CD14-positive monocyte (primary cell): Measurements from ENCODE around the gene BRMS1. TPM values are rescaled to one million over a fixed set of nuclear protein-coding genes. Genes with fewer than 3 reads are reported as not detected.

Experiments
- DNase-seq, 3 donors: peaks; one replicate each; pipeline ENCODE4 v3.0.0-alpha.2; 2011 to 2022
- H2AFZ ChIP-seq: 2 replicates; pipeline ENCODE4 v1.6.0; 2012; ENCODE audit warnings: mild to moderate bottlenecking, low read depth, low read length, inconsistent platforms; ENCODE audit not compliant: insufficient read depth, poor library complexity, severe bottlenecking
- H3K27ac ChIP-seq, 2 donors: 1 replicate in 1 of 2; 2 replicates in 1 of 2; pipeline ENCODE4 v1.5.1; 2012 to 2013; ENCODE audit warnings: low read length in 2 of 2, control low read depth in 1 of 2, inconsistent platforms in 1 of 2, low read depth in 1 of 2, mild to moderate bottlenecking in 1 of 2
- H3K27me3 ChIP-seq, 2 donors: one replicate each; pipeline versions ENCODE4 v1.6.0 to v1.6.1; 2011 to 2013; ENCODE audit warnings: low read length in 2 of 2; ENCODE audit not compliant: control insufficient read depth in 2 of 2, insufficient read depth in 2 of 2
- H3K36me3 ChIP-seq, 2 donors: replicated peaks in 1 of 2; 1 replicate in 1 of 2; 2 replicates in 1 of 2; pipeline versions ENCODE4 v1.5.1 to v1.6.1; 2012 to 2013; ENCODE audit warnings: low read length in 2 of 2, control low read depth in 1 of 2, inconsistent platforms in 1 of 2, mild to moderate bottlenecking in 1 of 2; ENCODE audit not compliant: insufficient read depth in 2 of 2, control insufficient read depth in 1 of 2
- H3K4me1 ChIP-seq, 2 donors: 1 replicate in 1 of 2; 2 replicates in 1 of 2; pipeline versions ENCODE4 v1.5.1 to v1.6.1; 2012 to 2013; ENCODE audit warnings: low read length in 2 of 2, control low read depth in 1 of 2, inconsistent platforms in 1 of 2, mild to moderate bottlenecking in 1 of 2, moderate library complexity in 1 of 2; ENCODE audit not compliant: insufficient read depth in 2 of 2, control insufficient read depth in 1 of 2
- H3K4me2 ChIP-seq: replicated peaks from 2 replicates; pipeline ENCODE3; 2012; ENCODE audit warnings: low read length, moderate library complexity, mild to moderate bottlenecking; ENCODE audit not compliant: poor library complexity, severe bottlenecking; ENCODE audit errors: extremely low read depth
- H3K4me3 ChIP-seq, 3 experiments: fragments of 200-600 bp in 1 of 3; sonication (generic) in 1 of 3; replicated peaks in 1 of 3; 1 replicate in 2 of 3; 2 replicates in 1 of 3; pipeline ENCODE4 v1.5.1; 2011 to 2013; ENCODE audit warnings: low read length in 3 of 3, mild to moderate bottlenecking in 3 of 3, control low read depth in 2 of 3, low read depth in 2 of 3, inconsistent platforms in 1 of 3, moderate library complexity in 1 of 3
- H3K79me2 ChIP-seq: 2 replicates; pipeline ENCODE4 v1.6.0; 2012; ENCODE audit warnings: mild to moderate bottlenecking, control low read depth, inconsistent platforms, low read length, moderate library complexity; ENCODE audit not compliant: insufficient read depth
- H3K9ac ChIP-seq: 2 replicates; pipeline ENCODE4 v1.6.0; 2017; ENCODE audit warnings: low read length, mild to moderate bottlenecking; ENCODE audit not compliant: insufficient read depth, poor library complexity, severe bottlenecking
- H3K9me3 ChIP-seq, 2 donors: replicated peaks in 1 of 2; 1 replicate in 1 of 2; 2 replicates in 1 of 2; pipeline versions ENCODE4 v1.5.1 to v1.6.1; 2012 to 2013; ENCODE audit warnings: low read length in 2 of 2, control low read depth in 1 of 2; ENCODE audit not compliant: control insufficient read depth in 1 of 2, insufficient read depth in 1 of 2
- H4K20me1 ChIP-seq: 2 replicates; pipeline ENCODE4 v1.6.0; 2012; ENCODE audit warnings: mild to moderate bottlenecking, low read length, control low read depth, moderate library complexity; ENCODE audit not compliant: insufficient read depth
- H3K27ac Mint-ChIP-seq, 7 donors: one replicate each; pipeline ENCODE4 v1.8.0; 2020; ENCODE audit warnings: mild to moderate bottlenecking in 7 of 7, mixed read lengths in 7 of 7, moderate library complexity in 6 of 7, inconsistent platforms in 2 of 7
- H3K27me3 Mint-ChIP-seq, 3 donors: one replicate each; pipeline ENCODE4 v1.8.0; 2021 to 2022; ENCODE audit warnings: low read depth in 3 of 3, mild to moderate bottlenecking in 3 of 3, mixed read lengths in 3 of 3, moderate library complexity in 3 of 3, inconsistent platforms in 1 of 3
- H3K36me3 Mint-ChIP-seq, 2 donors: one replicate each; pipeline ENCODE4 v1.8.0; 2020; ENCODE audit warnings: mixed read lengths in 2 of 2, inconsistent platforms in 1 of 2, mild to moderate bottlenecking in 1 of 2
- H3K4me1 Mint-ChIP-seq: one replicate; pipeline ENCODE4 v1.8.0; 2020; ENCODE audit warnings: mild to moderate bottlenecking, mixed read lengths
- H3K4me3 Mint-ChIP-seq, 2 donors: one replicate each; pipeline ENCODE4 v1.8.0; 2020; ENCODE audit warnings: mild to moderate bottlenecking in 2 of 2, mixed read lengths in 2 of 2, moderate library complexity in 1 of 2
- H3K9me3 Mint-ChIP-seq, 7 donors: one replicate each; pipeline ENCODE4 v1.8.0; 2020 to 2022; ENCODE audit warnings: mixed read lengths in 7 of 7, mild to moderate bottlenecking in 6 of 7, moderate library complexity in 6 of 7, inconsistent platforms in 2 of 7
- WGBS: methylation state at CpG from one replicate; pipeline ENCODE4 v1.1.5; 2013; ENCODE audit warnings: missing lambda C conversion rate; ENCODE audit not compliant: insufficient coverage; 5-methylcytosine and 5-hydroxymethylcytosine counted together
- intact Hi-C, 2 donors: fragments of 100-400 bp; cut with micrococcal nuclease; formaldehyde crosslinking; loops; one replicate each; pipeline versions ENCODE4 v1.15.0 to v1.15.1; 2023
- polyA plus RNA-seq, 3 donors: library from polyadenylated mRNA; depleted of rRNA in 1 of 3; unstranded in 2 of 3; stranded (reverse) in 1 of 3; fragments of 300-500 nt in 2 of 3; fragments of >200 nt in 1 of 3; fragmentation: Illumina TruSeq in 2 of 3; gene quantifications; 1 replicate in 2 of 3; 2 replicates in 1 of 3; pipeline ENCODE4 v1.2.3, GENCODE V29; 2012 to 2021
- TF ChIP-seq, protein P1 (sequence below): fragments of 200-600 bp; IDR thresholded peaks from one replicate; pipeline ENCODE4 v1.8.0; 2022; ENCODE audit warnings: antibody characterized with exemption, mild to moderate bottlenecking

The BRMS1 gene
- polyA plus RNA-seq, 3 donors = 49.0 to 65.2 (median 62.0) TPM

DNA sequence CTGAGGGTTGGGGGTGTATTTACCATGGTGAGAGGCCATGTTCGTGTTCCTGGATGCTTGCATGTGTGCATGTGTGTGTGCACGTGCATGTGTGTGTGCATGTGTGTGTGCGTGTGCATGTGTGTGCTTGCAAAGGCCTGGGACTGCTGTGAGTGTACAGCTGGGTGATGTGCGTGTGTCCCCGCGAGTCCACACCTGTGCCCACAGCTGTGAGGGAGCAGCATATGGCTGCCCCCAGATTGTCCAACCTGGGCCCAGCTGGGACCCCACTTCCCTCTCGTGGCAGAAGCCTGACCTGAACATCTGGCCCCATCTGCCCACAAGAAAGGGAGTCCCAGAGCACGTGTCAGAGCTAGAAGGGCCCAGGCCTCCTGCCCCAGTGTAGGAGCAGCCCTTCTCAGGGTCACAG, 19.6 kb downstream of the BRMS1 start:
- DNase-seq = no peak
- no peak overlapping the region for H3K27ac ChIP-seq
- TF ChIP-seq, protein P1, sequence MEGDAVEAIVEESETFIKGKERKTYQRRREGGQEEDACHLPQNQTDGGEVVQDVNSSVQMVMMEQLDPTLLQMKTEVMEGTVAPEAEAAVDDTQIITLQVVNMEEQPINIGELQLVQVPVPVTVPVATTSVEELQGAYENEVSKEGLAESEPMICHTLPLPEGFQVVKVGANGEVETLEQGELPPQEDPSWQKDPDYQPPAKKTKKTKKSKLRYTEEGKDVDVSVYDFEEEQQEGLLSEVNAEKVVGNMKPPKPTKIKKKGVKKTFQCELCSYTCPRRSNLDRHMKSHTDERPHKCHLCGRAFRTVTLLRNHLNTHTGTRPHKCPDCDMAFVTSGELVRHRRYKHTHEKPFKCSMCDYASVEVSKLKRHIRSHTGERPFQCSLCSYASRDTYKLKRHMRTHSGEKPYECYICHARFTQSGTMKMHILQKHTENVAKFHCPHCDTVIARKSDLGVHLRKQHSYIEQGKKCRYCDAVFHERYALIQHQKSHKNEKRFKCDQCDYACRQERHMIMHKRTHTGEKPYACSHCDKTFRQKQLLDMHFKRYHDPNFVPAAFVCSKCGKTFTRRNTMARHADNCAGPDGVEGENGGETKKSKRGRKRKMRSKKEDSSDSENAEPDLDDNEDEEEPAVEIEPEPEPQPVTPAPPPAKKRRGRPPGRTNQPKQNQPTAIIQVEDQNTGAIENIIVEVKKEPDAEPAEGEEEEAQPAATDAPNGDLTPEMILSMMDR = no peak
- peaks cover 7 to 11% of the 10 kb centered on the region in 2 donors for H3K4me1 ChIP-seq
- H3K27me3 ChIP-seq = no peaks in the 10 kb centered on the region
- no peak overlapping the region for H3K9ac ChIP-seq
- Mint-ChIP-seq H3K36me3 (no peaks in the 10 kb centered on the region), H3K9me3 (peaks cover 0 to 4% (median 2%) of the 10 kb centered on the region in 7 donors), H3K27ac (no peak overlapping the region), H3K4me1 (peaks cover 17% of the 10 kb centered on the region), H3K27me3 (peaks cover 0 to 4% (median 2%) of the 10 kb centered on the region in 3 donors), H3K4me3 (no peak overlapping the region)
- no peaks in the 10 kb centered on the region for H3K79me2 ChIP-seq
- no peaks in the 10 kb centered on the region for H4K20me1 ChIP-seq
- intact Hi-C loops = no loop called here
- no peak overlapping the region for H3K4me2 ChIP-seq
- no peaks in the 10 kb centered on the region for H3K9me3 ChIP-seq
- no peaks in the 10 kb centered on the region for H3K36me3 ChIP-seq
- WGBS = 55% methylated on average over 8 of the region's 8 CpGs
- no peak overlapping the region for H3K4me3 ChIP-seq
- no peak overlapping the region for H2AFZ ChIP-seq

DNA sequence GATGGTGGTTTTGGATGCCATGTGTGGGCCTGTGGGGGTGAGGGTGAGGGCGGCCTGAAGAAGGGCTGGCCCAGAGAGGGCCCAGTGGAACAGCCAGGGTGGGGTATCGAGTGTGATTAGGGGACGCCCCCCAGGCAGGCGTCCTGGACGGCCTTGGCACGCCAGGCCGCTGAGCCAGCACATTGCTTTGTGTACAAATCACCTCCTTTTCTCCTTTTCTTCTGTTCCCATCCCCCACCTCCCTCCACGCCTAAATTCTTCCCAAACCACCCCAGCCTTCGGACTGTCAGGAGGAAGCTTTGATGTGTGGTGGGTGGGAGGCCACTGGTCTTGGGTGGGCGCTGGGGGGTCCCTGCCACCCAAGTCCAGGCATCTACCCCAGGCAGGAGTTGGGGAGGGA, 20.2 kb downstream of the BRMS1 start:
- no peak overlapping the region for H3K4me2 ChIP-seq
- Mint-ChIP-seq H3K27me3 (peaks cover 0 to 5% (median 2%) of the 10 kb centered on the region in 3 donors), H3K4me1 (peaks cover 15% of the 10 kb centered on the region), H3K36me3 (no peaks in the 10 kb centered on the region), H3K9me3 (peaks cover 0 to 9% (median 3%) of the 10 kb centered on the region in 7 donors), H3K27ac (no peak overlapping the region), H3K4me3 (no peak overlapping the region)
- no peaks in the 10 kb centered on the region for H4K20me1 ChIP-seq
- no peaks in the 10 kb centered on the region for H3K36me3 ChIP-seq
- no peak overlapping the region for H3K4me3 ChIP-seq
- intact Hi-C loops = no loop called here
- no peaks in the 10 kb centered on the region for H3K9me3 ChIP-seq
- DNase-seq = no peak
- H3K27ac ChIP-seq = no peak overlapping the region
- no peaks in the 10 kb centered on the region for H3K79me2 ChIP-seq
- H3K4me1 ChIP-seq = peaks cover 7 to 11% of the 10 kb centered on the region in 2 donors
- TF ChIP-seq, protein P1 = no peak
- H3K27me3 ChIP-seq = no peaks in the 10 kb centered on the region
- H2AFZ ChIP-seq = no peak overlapping the region
- no peak overlapping the region for H3K9ac ChIP-seq
- no CpG with 5 or more reads among the region's 10 CpGs for WGBS
